Stimulated activated naive CD8-positive, alpha-beta T cell treated with anti-CD3 and anti-CD28 coated beads, Interleukin-15, Interleukin-2, amounts not matched to agents 100 ng/mL and 50 ng/mL, for 24 hours (primary cell): ENCODE measurements around the gene ERVMER34-1.
A peak's percentile ranks its signal among the peaks of the same experiment; 100 is the strongest.

Experiments
- H3K27ac Mint-ChIP-seq: one replicate; pipeline ENCODE4 v1.8.0; 2021; ENCODE audit warnings: mild to moderate bottlenecking, mixed read lengths
- H3K27me3 Mint-ChIP-seq: one replicate; pipeline ENCODE4 v1.8.0; 2021; ENCODE audit warnings: mixed read lengths
- H3K36me3 Mint-ChIP-seq: one replicate; pipeline ENCODE4 v1.8.0; 2021; ENCODE audit warnings: low read depth, mixed read lengths
- H3K4me1 Mint-ChIP-seq: one replicate; pipeline ENCODE4 v1.8.0; 2021; ENCODE audit warnings: low read depth, mixed read lengths
- H3K4me3 Mint-ChIP-seq: one replicate; pipeline ENCODE4 v1.8.0; 2021; ENCODE audit warnings: mild to moderate bottlenecking, mixed read lengths
- H3K9me3 Mint-ChIP-seq: one replicate; pipeline ENCODE4 v1.8.0; 2021; ENCODE audit warnings: mixed read lengths

Gene ERVMER34-1

DNA sequence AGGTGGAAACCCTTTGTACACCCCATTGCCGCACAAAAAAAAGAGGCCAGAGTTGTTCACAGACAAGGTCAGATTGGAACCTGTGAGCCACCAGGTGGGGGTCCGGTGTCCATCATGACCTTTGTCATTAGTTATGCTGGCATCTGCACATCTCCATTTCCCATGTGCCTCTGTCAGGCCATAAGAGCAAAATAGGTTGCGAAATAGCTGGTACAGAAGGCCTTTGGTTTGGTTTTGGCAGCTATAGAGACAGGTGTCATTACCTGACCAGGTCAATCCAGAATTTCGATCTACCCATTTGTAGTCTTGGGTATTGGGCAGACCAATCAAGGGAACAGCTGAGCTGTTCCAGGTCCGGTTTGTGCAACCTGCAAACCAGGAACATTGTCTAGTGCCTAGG is 6.6 kb downstream of the ERVMER34-1 start:
- Mint-ChIP-seq H3K4me1 (no peaks in the 10 kb centered on the region), H3K27me3 (peaks cover 31% of the 10 kb centered on the region), H3K4me3 (no peak overlapping the region), H3K36me3 (no peaks in the 10 kb centered on the region), H3K9me3 (no peaks in the 10 kb centered on the region), H3K27ac (no peak overlapping the region)

- peaks cover 24% of the 10 kb centered on the region for H3K27me3 Mint-ChIP-seq
- H3K9me3 Mint-ChIP-seq, result no peaks in the 10 kb centered on the region
- H3K27ac Mint-ChIP-seq, result no peak overlapping the region
- H3K4me3 Mint-ChIP-seq, result no peak overlapping the region
- H3K36me3 Mint-ChIP-seq, result no peaks in the 10 kb centered on the region
- H3K4me1 Mint-ChIP-seq, result no peaks in the 10 kb centered on the region
These were observed 7.7 kb downstream of the ERVMER34-1 start for GRCh38 chr4:52743444-52744019.

- Mint-ChIP-seq H3K27me3 (peaks cover 11% of the 10 kb centered on the region), H3K36me3 (no peaks in the 10 kb centered on the region), H3K4me1 (no peaks in the 10 kb centered on the region), H3K27ac (no peak overlapping the region), H3K4me3 (no peak overlapping the region), H3K9me3 (no peaks in the 10 kb centered on the region)
These were observed 21.6 kb downstream of the ERVMER34-1 start for GRCh38 chr4:52729586-52729985.

GRCh38 chr4:52728691-52729240 is 22.5 kb downstream of the ERVMER34-1 start:
- Mint-ChIP-seq H3K27ac (no peak overlapping the region), H3K4me3 (no peak overlapping the region), H3K4me1 (no peaks in the 10 kb centered on the region)

DNA sequence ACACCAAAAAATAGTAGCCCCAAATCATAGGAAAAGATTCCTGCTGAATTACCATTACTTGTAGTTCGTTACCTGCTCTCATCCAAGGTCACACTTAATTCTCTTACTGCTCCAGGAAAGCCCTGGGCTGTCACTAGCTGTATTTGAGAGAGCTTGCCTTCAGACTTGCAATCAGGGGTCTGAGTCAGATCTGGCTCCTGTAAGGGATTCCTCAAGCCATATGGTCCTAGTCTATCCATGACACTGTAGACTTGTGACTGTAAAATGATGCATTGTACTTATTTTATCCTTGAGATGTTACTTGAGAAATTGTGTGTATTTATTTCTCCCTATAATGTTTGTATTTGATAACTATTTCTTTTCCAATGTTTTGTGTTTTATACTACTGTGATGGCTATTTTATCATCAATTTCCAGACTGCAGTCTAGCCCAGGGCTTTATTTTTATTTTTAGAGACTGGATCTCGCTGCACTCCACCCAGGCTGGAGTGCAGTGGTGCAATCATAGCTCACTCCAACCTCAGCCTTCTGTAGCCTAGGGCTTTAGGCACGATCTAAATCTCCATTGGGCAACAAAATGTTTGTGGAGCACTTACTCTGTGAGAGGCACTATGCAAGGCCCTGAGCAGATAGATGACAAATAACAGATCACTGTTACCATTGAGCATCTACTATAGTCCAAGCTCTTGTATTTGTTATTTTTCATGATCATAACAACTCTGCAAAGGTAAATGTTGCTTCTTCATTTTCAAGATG is 24.2 kb downstream of the ERVMER34-1 start:
- Mint-ChIP-seq H3K36me3 (no peaks in the 10 kb centered on the region), H3K27me3 (peaks cover 8% of the 10 kb centered on the region), H3K27ac (no peak overlapping the region), H3K4me1 (peaks cover 7% of the 10 kb centered on the region), H3K4me3 (no peak overlapping the region), H3K9me3 (no peaks in the 10 kb centered on the region)

More at GRCh38 chr4:52728691-52729240, 22.5 kb downstream of the ERVMER34-1 start:
- Mint-ChIP-seq H3K27me3 (peaks cover 11% of the 10 kb centered on the region), H3K36me3 (no peaks in the 10 kb centered on the region), H3K9me3 (no peaks in the 10 kb centered on the region)

- peak overlapping the region; percentile 82 for H3K4me3 Mint-ChIP-seq
- H3K27me3 Mint-ChIP-seq, result peaks cover 4% of the 10 kb centered on the region
- H3K4me1 Mint-ChIP-seq, result peaks cover 16% of the 10 kb centered on the region
- peaks cover 23% of the 10 kb centered on the region for H3K36me3 Mint-ChIP-seq
- H3K9me3 Mint-ChIP-seq, result no peaks in the 10 kb centered on the region
- H3K27ac Mint-ChIP-seq, result peak overlapping the region; percentile 82
These were observed 29.0 kb downstream of the ERVMER34-1 start for GRCh38 chr4:52721968-52722815.

GRCh38 chr4:52718123-52718522 is 33.1 kb downstream of the ERVMER34-1 start:
- no peaks in the 10 kb centered on the region for H3K9me3 Mint-ChIP-seq
- peaks cover 63% of the 10 kb centered on the region for H3K36me3 Mint-ChIP-seq
- no peak overlapping the region for H3K4me3 Mint-ChIP-seq
- peak overlapping the region; percentile 75 for H3K27ac Mint-ChIP-seq
- peaks cover 53% of the 10 kb centered on the region for H3K4me1 Mint-ChIP-seq
- no peaks in the 10 kb centered on the region for H3K27me3 Mint-ChIP-seq

DNA sequence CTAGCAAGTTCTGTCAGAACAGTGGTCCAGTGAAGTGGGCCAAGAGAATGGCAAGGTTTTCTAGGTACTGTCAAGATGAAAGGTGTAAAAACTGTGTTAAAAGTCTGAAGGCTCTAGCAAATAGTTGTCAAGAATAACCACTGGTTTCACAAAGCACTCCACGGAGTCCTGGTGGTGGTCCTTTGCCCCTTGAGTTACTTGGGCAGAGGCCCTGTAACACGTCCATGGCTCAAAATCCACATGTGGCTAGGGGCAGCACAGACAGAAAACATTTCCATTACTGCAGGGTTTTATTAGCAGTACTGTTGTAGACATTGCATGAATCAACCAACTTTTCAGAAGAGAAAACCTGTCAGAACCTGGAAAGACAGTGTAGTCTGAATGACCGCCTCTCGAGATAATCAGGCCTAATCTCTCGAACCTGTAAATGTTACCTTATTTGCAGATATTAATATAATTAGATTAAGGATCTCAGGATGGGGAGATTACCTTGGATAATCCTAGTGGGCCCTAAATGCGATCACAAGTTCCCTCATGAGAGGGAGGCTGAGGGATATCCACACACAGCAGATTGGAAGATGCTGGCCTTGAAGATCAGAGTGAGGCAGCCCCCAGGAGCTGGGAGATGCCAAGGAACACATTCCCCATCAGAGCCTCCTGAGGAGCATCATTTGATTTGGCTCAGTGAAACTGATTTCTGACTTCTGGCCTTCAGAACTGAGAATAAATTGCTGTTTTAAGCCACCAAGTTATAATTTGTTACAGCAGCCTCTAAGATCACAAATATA is 34.7 kb downstream of the ERVMER34-1 start:
- peaks cover 67% of the 10 kb centered on the region for H3K36me3 Mint-ChIP-seq

DNA sequence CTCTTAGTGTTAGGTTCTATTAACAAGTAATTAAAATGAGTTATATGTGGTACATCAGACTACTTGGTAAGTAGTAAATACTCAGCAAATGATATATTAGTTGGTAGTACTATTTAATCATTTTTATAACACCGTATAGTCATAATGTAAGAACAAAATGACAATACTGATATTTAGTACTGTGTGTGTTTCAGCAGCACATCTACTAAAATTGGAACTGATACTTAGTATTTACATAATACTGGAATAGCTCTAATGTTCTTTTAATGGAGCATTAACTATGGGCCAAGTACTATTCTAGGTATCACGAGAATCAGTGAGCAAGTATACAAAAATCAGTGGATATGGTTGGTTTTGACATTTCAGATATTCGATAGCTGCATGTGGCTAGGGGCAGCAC is 35.3 kb downstream of the ERVMER34-1 start:
- H3K36me3 Mint-ChIP-seq, result peaks cover 67% of the 10 kb centered on the region
- peaks cover 52% of the 10 kb centered on the region for H3K4me1 Mint-ChIP-seq
- no peaks in the 10 kb centered on the region for H3K27me3 Mint-ChIP-seq
- H3K27ac Mint-ChIP-seq, result peak overlapping the region; percentile 99
- peak overlapping the region; percentile 97 for H3K4me3 Mint-ChIP-seq
- H3K9me3 Mint-ChIP-seq, result no peaks in the 10 kb centered on the region

More for the DNA sequence above, 34.7 kb downstream of the ERVMER34-1 start:
- no peak overlapping the region for H3K4me3 Mint-ChIP-seq
- H3K4me1 Mint-ChIP-seq, result peaks cover 46% of the 10 kb centered on the region
- no peaks in the 10 kb centered on the region for H3K9me3 Mint-ChIP-seq
- no peaks in the 10 kb centered on the region for H3K27me3 Mint-ChIP-seq
- peak overlapping the region; percentile 99 for H3K27ac Mint-ChIP-seq

DNA sequence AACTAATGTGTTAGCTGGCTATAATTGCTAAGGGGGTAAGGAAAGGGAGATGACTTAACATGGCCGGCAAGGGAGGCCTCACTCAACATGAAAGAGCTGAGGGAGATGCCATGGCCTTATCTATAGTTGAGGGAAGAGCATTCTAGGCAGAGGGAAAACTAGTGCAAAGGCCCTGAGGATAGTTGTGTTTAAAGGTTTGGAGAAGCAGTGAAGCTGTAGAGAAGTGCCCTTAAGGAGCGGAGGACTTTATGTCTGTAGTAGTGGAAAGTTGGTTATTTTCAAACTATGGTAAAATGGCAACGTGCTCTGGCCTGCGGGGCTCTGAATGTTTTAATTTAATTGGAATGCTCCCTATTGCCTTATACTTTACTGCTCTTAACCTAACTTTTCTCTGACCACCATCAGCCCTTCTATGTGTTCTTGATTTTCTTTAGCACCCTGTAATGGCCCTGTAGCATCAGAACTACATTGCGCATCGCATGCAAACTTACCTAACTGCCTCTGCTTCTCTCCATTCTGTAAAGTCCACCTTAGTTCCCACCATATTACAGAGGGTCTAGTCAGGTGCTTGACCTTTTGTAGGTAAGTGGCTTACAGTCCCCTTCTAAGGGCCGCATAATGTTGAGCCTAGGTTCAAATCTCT is 35.8 kb downstream of the ERVMER34-1 start:
- peaks cover 57% of the 10 kb centered on the region for H3K4me1 Mint-ChIP-seq
- H3K4me3 Mint-ChIP-seq, result peak overlapping the region; percentile 97
- peak overlapping the region; percentile 99 for H3K27ac Mint-ChIP-seq
- peaks cover 65% of the 10 kb centered on the region for H3K36me3 Mint-ChIP-seq
- no peaks in the 10 kb centered on the region for H3K9me3 Mint-ChIP-seq
- H3K27me3 Mint-ChIP-seq, result no peaks in the 10 kb centered on the region

DNA sequence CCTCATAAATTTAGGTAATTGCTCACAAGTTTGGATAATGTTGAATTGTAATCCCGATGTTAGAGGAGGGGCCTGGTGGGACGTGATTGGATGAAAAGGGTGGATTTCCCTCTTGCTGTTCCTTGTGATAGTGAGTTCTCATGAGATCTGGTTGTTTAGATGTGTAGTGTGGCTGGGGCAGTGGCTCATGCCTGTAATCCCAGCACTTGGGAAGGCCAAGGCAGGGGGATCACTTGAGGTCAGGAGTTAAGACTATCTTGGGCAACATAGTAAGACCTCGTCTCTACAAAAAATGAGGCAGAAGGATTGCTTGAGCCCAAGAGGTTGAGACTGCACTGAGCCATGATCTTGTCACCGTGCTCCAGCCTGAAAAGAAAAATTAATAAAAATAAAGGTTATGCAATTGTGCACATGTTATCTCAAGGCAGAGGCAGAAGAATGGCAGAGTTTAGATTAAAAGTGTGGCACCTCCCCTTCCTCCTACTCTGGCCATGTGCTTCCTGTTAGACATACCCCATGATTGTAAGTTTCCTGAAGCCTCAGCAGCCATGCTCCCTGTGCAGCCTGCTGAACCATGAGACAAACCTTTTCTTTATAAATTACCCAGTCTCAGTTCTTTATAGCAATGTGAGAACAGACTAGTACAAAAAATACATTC is 36.5 kb downstream of the ERVMER34-1 start:
- Mint-ChIP-seq H3K4me3 (peak overlapping the region; percentile 97), H3K9me3 (no peaks in the 10 kb centered on the region), H3K4me1 (peaks cover 57% of the 10 kb centered on the region), H3K27ac (peak overlapping the region; percentile 99), H3K27me3 (no peaks in the 10 kb centered on the region), H3K36me3 (peaks cover 60% of the 10 kb centered on the region)

DNA sequence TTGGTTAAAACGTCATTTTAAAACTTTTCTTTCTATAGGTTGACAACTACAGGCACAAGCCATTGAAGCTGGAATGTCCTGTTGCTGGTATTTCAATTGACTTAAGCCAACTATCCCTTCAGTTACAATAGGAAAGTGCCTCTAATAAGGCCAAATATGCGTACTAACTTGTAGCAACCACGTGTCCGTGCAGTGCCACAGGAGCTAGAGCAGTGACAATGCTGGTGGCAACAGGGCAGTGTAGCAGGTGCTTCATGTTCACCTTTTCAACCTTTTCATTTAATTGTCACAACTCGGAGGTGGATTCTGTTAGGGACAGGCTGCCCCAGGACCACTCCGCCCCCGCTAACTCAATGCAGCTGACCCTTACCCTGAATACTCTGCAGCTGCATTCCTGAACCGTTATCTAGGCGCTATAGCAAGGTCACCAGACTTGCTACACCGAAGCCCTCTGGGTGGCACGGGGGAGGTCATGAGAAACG is 37.7 kb downstream of the ERVMER34-1 start:
- H3K9me3 Mint-ChIP-seq, result no peaks in the 10 kb centered on the region
- peak overlapping the region; percentile 97 for H3K4me3 Mint-ChIP-seq
- peaks cover 56% of the 10 kb centered on the region for H3K36me3 Mint-ChIP-seq
- peaks cover 62% of the 10 kb centered on the region for H3K4me1 Mint-ChIP-seq
- H3K27me3 Mint-ChIP-seq, result no peaks in the 10 kb centered on the region
- H3K27ac Mint-ChIP-seq, result peak overlapping the region; percentile 99
